GM21390 (cell line): Measurements from ENCODE around the gene RND3.

Experiments used
- ATAC-seq: cut with Tn5 transposase; IDR thresholded peaks from one replicate; pipeline ENCODE4 v1.9.1; 2021; ENCODE audit not compliant: unreplicated experiment

RND3 gene

DNA sequence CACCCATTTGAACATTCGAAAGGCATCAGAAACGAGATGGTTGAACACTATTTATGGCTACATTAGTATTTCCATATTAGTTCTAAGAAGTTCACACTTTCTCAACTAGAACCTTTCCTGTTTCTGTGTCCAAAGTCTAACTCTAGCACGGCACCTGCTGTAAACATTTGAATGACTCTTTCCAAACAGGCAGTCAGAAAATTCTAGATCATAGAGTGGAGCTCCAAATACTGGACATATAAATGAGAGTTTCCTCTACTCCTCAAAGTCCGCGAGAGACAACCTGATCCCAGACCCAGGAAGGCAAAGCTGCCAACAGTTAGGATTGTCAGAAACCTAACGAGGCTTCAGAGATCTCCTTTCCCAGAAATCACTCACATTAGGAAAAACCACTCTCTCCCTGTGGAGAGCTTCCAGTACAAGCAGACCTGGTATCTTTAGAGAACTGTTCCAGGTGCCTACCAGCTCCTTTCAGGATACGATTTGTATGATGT is 10.6 kb downstream of the RND3 start:
- ATAC-seq = no peak

GRCh38 chr2:150476286-150476685 is 11.2 kb downstream of the RND3 start:
- ATAC-seq = no peak

DNA sequence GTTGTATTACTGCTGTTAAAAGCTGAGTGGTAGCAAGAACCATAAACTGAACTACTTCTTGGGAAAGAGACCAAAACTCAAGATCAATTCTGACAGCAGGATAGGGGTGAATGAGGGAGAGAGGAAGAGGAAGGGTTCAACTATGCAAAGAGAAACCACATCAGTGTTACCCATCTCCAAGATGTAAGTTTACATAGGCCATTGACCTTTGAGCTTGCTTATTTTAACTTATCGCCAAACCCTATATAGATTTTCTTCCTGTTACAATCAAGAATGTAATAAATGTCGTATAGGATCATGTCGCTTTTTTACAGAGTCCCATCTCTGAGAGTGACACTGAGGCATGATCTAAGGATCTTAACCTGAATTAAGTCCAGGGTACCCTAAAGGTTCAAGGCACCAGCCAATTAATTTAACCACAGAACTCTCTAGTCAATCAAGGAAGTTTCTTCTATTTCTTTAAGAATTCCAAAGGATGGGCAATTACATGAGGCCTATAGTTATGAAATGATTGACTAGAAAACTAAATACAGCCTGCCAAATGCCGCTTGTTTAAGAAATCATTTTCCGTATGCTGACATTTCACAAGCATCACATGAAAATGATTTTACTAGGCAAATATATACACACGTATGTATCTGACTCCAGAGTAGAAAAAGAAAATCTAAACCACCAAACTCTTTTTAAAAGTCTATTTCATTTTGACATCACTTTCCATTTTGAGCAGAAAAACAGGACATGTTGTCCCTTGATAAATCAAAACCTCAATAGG is 11.8 kb downstream of the RND3 start:
- ATAC-seq = no peak

GRCh38 chr2:150474326-150475074 is 13.0 kb downstream of the RND3 start:
- ATAC-seq = no peak

- ATAC-seq = no peak
Measured at GRCh38 chr2:150473767-150474166, 13.7 kb downstream of the RND3 start.

DNA sequence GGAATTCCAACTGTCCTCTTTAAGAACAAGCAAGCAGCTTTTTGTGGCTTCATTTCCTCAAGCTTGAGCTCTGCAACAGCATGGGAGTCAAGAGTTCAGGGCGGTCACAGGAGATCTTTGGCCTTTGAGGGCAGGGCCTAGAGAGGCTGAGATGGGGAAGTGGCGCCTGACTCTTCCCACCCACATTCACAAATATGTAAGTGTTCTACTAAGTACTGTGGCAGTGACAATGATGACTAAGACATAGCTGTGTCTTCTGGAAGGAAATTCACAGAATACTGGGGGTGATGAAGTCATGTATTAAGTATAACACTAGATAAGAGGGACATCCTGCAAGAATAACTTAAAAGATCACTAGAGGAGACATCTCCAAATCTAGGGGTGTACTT is 15.0 kb downstream of the RND3 start:
- no peak for ATAC-seq

GRCh38 chr2:150471813-150472510 is 15.5 kb downstream of the RND3 start:
- no peak for ATAC-seq

DNA sequence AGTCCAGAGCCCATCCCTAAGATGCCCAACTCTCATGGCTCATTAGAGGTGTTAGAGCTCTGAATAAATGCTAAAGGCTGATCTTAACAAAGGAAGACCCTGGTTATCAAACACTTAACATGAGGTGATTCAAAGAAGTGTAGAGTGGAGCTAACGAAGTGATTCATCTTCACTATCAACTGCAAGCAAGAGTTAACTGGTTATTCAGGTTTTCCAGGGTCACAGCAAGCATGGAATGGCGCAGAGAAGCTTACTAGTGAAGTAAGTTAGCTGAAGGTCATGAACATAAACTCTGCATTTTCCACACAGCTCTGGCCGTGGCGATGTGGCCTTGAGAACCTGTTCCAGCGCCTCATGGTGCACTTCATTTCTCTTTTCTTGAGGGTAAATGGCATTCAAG is 17.0 kb downstream of the RND3 start:
- no peak for ATAC-seq

- ATAC-seq = no peak
Measured at GRCh38 chr2:150469706-150470274, 17.7 kb downstream of the RND3 start.

GRCh38 chr2:150468350-150468960 is 19.0 kb downstream of the RND3 start:
- ATAC-seq = no peak

GRCh38 chr2:150467621-150467963 is 19.9 kb downstream of the RND3 start:
- ATAC-seq = no peak

DNA sequence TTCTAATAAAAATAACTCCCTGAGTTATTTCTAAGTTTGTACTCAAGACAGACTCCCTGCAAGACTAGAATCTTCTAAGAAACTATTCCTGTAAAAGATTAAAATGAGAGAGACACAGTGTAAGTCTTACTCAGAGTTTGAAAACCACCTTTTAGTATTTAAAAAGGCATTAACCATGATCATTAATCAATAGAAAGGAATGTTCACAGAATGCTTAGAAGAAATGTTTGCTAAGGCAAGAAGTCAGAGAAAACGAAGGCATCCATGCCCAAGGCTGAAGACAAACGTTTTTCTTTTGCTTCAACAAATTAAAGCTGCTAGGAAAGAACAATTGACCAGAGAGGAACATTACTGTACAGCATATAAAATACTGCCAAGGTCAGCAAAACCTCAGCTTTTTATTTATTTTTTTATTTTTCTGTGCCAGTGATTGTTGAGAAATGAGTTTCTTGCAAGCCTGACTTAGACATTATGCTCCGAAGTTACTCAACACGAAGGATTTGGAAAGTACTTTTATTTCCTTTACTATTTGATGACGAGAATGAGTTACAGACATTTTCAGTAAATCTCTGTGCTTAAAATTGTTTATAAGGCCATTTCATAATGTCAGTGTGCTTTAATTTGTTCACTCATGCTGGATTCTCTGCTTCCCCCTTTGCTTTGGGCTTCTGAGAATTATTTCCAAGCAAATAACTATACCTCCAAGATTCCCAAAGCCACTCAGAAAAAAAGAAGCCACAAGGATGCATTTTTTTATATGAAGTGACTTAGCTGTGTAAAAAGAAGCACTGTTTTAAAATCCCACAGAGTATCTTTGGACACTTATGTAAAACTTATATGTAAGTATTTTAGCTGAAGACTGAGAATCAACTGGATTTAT is 20.5 kb downstream of the RND3 start:
- ATAC-seq = no peak

DNA sequence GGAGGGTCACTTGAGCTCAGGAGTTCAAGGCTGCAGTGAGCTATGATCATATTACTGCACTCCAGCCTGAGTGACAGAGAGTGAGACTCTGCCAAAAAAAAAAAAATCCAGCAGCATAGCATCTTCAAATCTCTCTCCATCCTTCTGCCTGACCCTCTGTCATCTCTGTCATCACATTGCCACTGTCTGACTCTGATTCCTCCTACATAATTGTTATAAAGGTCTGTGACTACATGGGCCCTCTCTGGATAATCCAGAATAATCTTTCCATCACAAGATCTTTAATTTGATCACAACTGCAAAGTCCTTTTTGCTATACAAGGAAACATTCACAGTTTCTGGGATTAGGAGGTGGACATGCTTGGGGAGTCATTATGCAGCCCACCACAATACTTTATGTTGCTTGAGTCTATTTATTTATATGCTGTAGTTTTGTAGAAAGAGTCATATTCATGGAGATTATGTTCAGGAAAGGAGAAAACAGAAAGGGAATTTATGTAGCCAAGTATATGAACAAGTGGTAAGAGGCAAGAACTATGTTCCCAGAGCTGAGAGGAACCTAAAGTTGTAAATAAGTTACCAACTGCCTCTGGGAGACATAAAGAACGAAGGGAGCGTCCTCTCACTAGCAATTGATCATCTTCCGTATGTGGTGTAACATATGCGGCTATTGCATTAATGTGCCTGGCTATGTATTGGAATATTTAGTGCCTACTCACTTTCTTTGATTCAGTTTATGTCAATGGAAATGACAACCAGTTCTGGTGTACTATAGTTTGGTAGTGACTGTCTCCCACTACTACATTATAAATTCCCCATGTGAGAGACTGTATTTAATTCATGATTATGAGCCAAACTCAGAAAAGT is 21.5 kb downstream of the RND3 start:
- ATAC-seq = no peak

GRCh38 chr2:150464986-150465385 is 22.5 kb downstream of the RND3 start:
- no peak for ATAC-seq

GRCh38 chr2:150464270-150464669 is 23.2 kb downstream of the RND3 start:
- no peak for ATAC-seq

DNA sequence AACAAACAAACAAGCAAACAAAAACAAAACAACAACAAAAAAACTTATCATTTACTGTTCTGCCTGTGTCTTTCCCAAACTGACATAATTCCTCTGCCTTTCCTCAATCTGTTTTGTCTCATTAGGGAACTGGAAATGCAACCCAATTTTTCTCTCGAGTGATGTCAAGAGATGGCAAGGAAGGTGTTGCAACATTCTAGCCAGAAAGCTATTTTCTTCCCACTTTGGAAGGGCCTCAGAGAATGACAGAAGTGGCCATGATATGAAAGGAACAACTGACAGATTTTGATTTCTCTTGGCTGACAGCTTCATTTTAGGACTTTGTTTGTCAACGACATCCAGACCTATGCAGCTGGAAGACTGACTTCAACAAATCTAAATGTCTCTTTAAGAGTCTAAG is 24.7 kb downstream of the RND3 start:
- ATAC-seq = no peak

DNA sequence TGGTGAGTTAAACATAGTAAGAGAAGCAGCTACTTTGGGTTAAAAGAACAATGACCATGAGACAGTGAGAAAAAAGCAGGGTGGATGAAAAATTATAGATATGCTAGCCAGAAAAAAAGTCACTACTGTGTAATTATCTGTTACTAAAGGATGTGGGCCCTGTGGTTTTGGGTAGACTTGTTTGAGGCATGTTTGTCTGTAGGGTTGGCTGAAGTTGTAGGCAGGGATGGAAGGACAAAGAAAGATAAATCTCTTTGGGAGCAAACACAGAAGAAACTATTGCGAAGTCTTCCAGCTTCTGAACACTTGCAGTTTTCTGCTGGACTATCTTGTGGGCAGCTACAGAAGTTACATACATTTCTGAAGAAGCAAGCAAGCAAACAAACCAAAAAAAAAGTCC is 28.2 kb downstream of the RND3 start:
- no peak for ATAC-seq

- no peak for ATAC-seq
Measured at GRCh38 chr2:150450765-150451164, 36.7 kb downstream of the RND3 start.

GRCh38 chr2:150449856-150450255 is 37.6 kb downstream of the RND3 start:
- no peak for ATAC-seq
